Measurements from ENCODE around the gene SQOR.

The SQOR gene

GRCh38 chr15:45714590-45715488 lies 80.0 kb downstream of the SQOR start:
- DNase-seq, result peak; percentile 16 to 71

- DNase-seq, result peak in 1 of 2 donors; percentile 11
Observed at GRCh38 chr15:45715528-45715927, 80.7 kb downstream of the SQOR start.

GRCh38 chr15:45719490-45719889 lies 84.7 kb downstream of the SQOR start:
- no peak for DNase-seq

- no peak for DNase-seq
Observed at GRCh38 chr15:45720183-45720582, 85.4 kb downstream of the SQOR start.

GRCh38 chr15:45728641-45729040 lies 93.8 kb downstream of the SQOR start:
- no peak for DNase-seq

- no peak for DNase-seq
Observed at GRCh38 chr15:45729141-45729540, 94.3 kb downstream of the SQOR start.

GRCh38 chr15:45731343-45731742 lies 96.5 kb downstream of the SQOR start:
- DNase-seq, result no peak

GRCh38 chr15:45732662-45733061 lies 97.8 kb downstream of the SQOR start:
- no peak for DNase-seq

- DNase-seq, result no peak
Observed at GRCh38 chr15:45734260-45734711, 99.5 kb downstream of the SQOR start.

Data from inflammatory macrophage treated with lipopolysaccharide for 1 hour (primary cell).